ENCODE data around the gene BPIFA2. TPM values are rescaled to one million over a fixed set of nuclear protein-coding genes. Genes with fewer than 3 reads are reported as not detected.

BPIFA2 gene
- total and polyA plus RNA-seq, 9 of the 15 experiments (the other 6 are each of a cell fraction or from before 2014, with no cell fraction given): not detected

- no peak overlapping the region for H3K9ac ChIP-seq (ENCODE audit: insufficient read depth in 1 of 2, low read depth in 2 of 2, low read length in 2 of 2)
- no peak overlapping the region for H2AFZ ChIP-seq (ENCODE audit: low read depth, low read length)
- H3K9me3 ChIP-seq (replicated peaks; ENCODE audit: control insufficient read depth, insufficient read depth, low read depth, low read length): no peaks in the 10 kb centered on the region
- FAIRE-seq (no peak), ATAC-seq (no peak), DNase-seq (ENCODE audit: extremely low read depth in 1 of 4, low spot score in 3 of 4) (no peak)
- no peak for TF ChIP-seq EHMT2 (IDR thresholded peaks at IDR 0.05)
- TF ChIP-seq MITF (IDR thresholded peaks at IDR 0.05): no peak
- TF ChIP-seq SRSF3 (IDR thresholded peaks at IDR 0.05; ENCODE audit: insufficient read depth, low read length): no peak
- no peak for TF ChIP-seq ZKSCAN1 (IDR thresholded peaks at IDR 0.05; ENCODE audit: low read depth, low read length)
- no peak for TF ChIP-seq AFF1 (IDR thresholded peaks at IDR 0.05; ENCODE audit: low read depth in 1 of 2, partially characterized antibody in 2 of 2)
- TF ChIP-seq THRA (IDR thresholded peaks at IDR 0.05): no peak
- TF ChIP-seq PKNOX1 (IDR thresholded peaks at IDR 0.05): no peak
- TF ChIP-seq KLF10 (CRISPR knock-in tag; IDR thresholded peaks at IDR 0.05): no peak
- no peak for TF ChIP-seq NCOA2 (IDR thresholded peaks at IDR 0.05; ENCODE audit: partially characterized antibody in 2 of 2)
- no peak for TF ChIP-seq CCAR2 (IDR thresholded peaks at IDR 0.05; ENCODE audit: low read depth, low read length)
- H3K79me2 ChIP-seq (ENCODE audit: control insufficient read depth, insufficient read depth, low read length): no peaks in the 10 kb centered on the region
- no peaks in the 10 kb centered on the region for H3K36me3 ChIP-seq (ENCODE audit: control insufficient read depth, insufficient read depth, low read length)
- 5% methylated on average over 9 of the region's 9 CpGs for WGBS (ENCODE audit: insufficient coverage, low coverage, missing lambda C conversion rate)
- CTCF ChIA-PET (ENCODE audit: low intra/inter-chr PET ratio): no interaction called here
- no peaks in the 10 kb centered on the region; a peak in 1 of 5 replicates for H3K4me1 ChIP-seq (replicated peaks in 1 of 2; ENCODE audit: control insufficient read depth in 2 of 2, insufficient read depth in 2 of 2, low read length in 2 of 2)
- peaks cover 6 to 12% of the 10 kb centered on the region in 2 experiments; a peak in 3 of 5 replicates for H3K27me3 ChIP-seq (ENCODE audit: control insufficient read depth in 2 of 2, insufficient read depth in 2 of 2, low read length in 2 of 2)
- no peak overlapping the region for H3K27ac ChIP-seq (ENCODE audit: extremely low read depth, low read depth, low read length)
- no peaks in the 10 kb centered on the region for H3K9me1 ChIP-seq (ENCODE audit: control insufficient read depth, insufficient read depth, low read length)
- no TSS peak for BruUV-seq (replicated peaks)
- POLR2A ChIA-PET: no interaction called here
- no peak overlapping the region for H3K4me3 ChIP-seq
- H3K4me2 ChIP-seq (ENCODE audit: insufficient read depth, low read length): no peak overlapping the region
- intact Hi-C loops (cut with micrococcal nuclease): no loop called here
- 0 out of 2 replicates have a peak, but pooled peaks cover 2% of the 10 kb centered on the region for H4K20me1 ChIP-seq (replicated peaks; ENCODE audit: control insufficient read depth, insufficient read depth, low read length)
- in situ Hi-C loops (cut with MboI): no loop called here
These were observed 20.5 kb downstream of the BPIFA2 start for GRCh38 chr20:33188421-33188820.
